ENCODE measurements around the gene GPR137.
"Not testable (repeated sequence)": the region's sequence is repeated elsewhere in the genome, so short reads cannot be mapped to it uniquely, and the experiment has no call there.

DNA sequence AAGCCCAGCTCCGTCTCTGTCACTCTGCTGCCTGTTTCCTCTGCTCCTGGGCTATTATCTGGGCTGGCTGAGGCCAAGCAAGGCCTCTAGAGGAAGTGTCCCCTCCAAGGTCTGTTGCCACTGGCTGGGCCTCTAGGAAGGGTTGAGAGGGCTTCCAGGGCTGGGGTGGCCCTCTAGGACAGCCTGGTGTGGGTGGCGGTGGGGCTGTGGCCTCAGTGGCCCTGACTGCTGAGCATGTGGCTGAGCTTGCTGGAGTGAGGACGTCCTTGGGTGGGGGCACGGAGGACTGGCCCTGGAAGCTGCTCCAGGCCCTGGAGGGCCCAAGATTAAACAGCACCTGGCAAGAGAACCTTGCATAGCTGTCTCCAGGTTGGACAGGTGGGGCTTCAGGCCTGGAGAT is 38.3 kb downstream of the GPR137 start:
- not testable (repeated sequence) for TF ChIP-seq EZH2 (IDR thresholded peaks at IDR 0.05; ENCODE audit: insufficient read depth, poor library complexity, severe bottlenecking); EZH2phosphoT487 (IDR thresholded peaks at IDR 0.05; ENCODE audit: insufficient read depth, low read depth)

Measured in GM23248 (cell line).